ENCODE results near the gene TRIP13. TPM values are rescaled to one million over a fixed set of nuclear protein-coding genes. Genes with fewer than 3 reads are reported as not detected.

Gene TRIP13
- total RNA-seq, 1 donor from 2014 or later, result 3.9 TPM

DNA sequence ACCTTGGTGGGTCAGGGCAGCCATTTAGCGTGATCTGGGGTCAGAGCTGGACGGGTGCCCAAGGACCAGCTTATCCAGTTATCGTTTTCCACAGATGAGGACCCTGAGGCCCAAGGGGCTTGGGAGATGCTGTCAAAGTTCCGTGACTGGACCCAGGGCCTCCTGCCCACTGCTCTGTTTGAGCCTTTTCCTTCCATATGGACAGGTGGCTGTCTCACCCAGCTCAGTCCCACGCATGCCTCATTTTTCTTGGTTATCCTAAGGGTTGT lies 56.5 kb downstream of the TRIP13 start:
- Mint-ChIP-seq H3K27ac (ENCODE audit: unreplicated experiment) (no peak overlapping the region), H3K4me3 (ENCODE audit: unreplicated experiment) (no peak overlapping the region), H3K4me1 (ENCODE audit: low read depth, unreplicated experiment) (peaks cover 10% of the 10 kb centered on the region)

GRCh38 chr5:949815-950560 lies 57.3 kb downstream of the TRIP13 start:
- Mint-ChIP-seq H3K4me3 (ENCODE audit: unreplicated experiment) (no peak overlapping the region), H3K27me3 (ENCODE audit: unreplicated experiment) (no peaks in the 10 kb centered on the region), H3K9me3 (ENCODE audit: unreplicated experiment) (peaks cover 6% of the 10 kb centered on the region), H3K27ac (ENCODE audit: unreplicated experiment) (no peak overlapping the region), H3K4me1 (ENCODE audit: low read depth, unreplicated experiment) (peaks cover 10% of the 10 kb centered on the region), H3K36me3 (ENCODE audit: unreplicated experiment) (peaks cover 11% of the 10 kb centered on the region)
- no peak for DNase-seq
- TF ChIP-seq, protein P1, sequence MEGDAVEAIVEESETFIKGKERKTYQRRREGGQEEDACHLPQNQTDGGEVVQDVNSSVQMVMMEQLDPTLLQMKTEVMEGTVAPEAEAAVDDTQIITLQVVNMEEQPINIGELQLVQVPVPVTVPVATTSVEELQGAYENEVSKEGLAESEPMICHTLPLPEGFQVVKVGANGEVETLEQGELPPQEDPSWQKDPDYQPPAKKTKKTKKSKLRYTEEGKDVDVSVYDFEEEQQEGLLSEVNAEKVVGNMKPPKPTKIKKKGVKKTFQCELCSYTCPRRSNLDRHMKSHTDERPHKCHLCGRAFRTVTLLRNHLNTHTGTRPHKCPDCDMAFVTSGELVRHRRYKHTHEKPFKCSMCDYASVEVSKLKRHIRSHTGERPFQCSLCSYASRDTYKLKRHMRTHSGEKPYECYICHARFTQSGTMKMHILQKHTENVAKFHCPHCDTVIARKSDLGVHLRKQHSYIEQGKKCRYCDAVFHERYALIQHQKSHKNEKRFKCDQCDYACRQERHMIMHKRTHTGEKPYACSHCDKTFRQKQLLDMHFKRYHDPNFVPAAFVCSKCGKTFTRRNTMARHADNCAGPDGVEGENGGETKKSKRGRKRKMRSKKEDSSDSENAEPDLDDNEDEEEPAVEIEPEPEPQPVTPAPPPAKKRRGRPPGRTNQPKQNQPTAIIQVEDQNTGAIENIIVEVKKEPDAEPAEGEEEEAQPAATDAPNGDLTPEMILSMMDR (IDR thresholded peaks at IDR 0.05; ENCODE audit: partially characterized antibody, unreplicated experiment), result no peak

More for the DNA sequence above, 56.5 kb downstream of the TRIP13 start:
- Mint-ChIP-seq H3K36me3 (ENCODE audit: unreplicated experiment) (peaks cover 14% of the 10 kb centered on the region), H3K27me3 (ENCODE audit: unreplicated experiment) (peaks cover 2% of the 10 kb centered on the region), H3K9me3 (ENCODE audit: unreplicated experiment) (peaks cover 12% of the 10 kb centered on the region)
- TF ChIP-seq, protein P1 (IDR thresholded peaks at IDR 0.05; ENCODE audit: partially characterized antibody, unreplicated experiment), result no peak
- DNase-seq, result no peak

- TF ChIP-seq, protein P1 (IDR thresholded peaks at IDR 0.05; ENCODE audit: partially characterized antibody, unreplicated experiment), result no peak
- Mint-ChIP-seq H3K27ac (ENCODE audit: unreplicated experiment) (no peak overlapping the region), H3K4me3 (ENCODE audit: unreplicated experiment) (no peak overlapping the region), H3K9me3 (ENCODE audit: unreplicated experiment) (peaks cover 5% of the 10 kb centered on the region), H3K4me1 (ENCODE audit: low read depth, unreplicated experiment) (peaks cover 6% of the 10 kb centered on the region), H3K36me3 (ENCODE audit: unreplicated experiment) (peaks cover 11% of the 10 kb centered on the region), H3K27me3 (ENCODE audit: unreplicated experiment) (peaks cover 2% of the 10 kb centered on the region)
- no peak for DNase-seq
Measured at GRCh38 chr5:951940-952596, 59.4 kb downstream of the TRIP13 start.

DNA sequence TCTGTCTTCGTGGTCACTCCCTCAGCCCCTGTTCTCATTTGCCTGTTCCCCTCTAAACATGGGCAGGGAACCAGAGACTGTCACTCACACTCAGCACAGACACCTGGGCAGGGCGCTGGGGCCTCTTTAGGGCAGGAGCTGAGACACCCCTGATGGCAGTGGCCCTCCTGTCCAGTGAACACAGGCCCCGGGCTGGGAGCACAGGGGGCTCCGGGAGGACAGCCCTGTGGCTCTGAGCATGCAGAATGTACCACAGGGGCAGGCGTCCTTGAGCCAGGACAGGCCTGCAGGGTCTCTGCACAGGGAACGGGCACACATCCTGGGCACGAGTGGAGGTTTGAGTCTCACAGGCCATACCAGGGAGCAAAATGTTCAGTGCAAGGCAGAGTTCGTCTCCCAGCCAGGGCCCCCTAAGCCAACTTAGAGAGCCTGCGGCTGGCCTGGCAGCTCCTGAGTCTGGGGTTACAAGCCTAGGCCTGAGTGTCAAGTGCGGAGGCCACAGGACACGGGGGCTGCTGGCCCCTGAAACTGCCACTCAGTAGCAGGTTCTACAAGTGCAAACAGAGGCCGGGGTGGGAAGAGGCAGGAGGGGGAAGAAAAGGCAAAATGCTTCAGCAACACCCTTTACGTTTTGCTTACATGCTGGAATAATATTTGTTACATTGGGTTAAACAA lies 60.0 kb downstream of the TRIP13 start:
- Mint-ChIP-seq H3K27me3 (ENCODE audit: unreplicated experiment) (peaks cover 2% of the 10 kb centered on the region), H3K9me3 (ENCODE audit: unreplicated experiment) (peaks cover 5% of the 10 kb centered on the region), H3K27ac (ENCODE audit: unreplicated experiment) (no peak overlapping the region), H3K36me3 (ENCODE audit: unreplicated experiment) (peaks cover 11% of the 10 kb centered on the region), H3K4me3 (ENCODE audit: unreplicated experiment) (no peak overlapping the region), H3K4me1 (ENCODE audit: low read depth, unreplicated experiment) (peaks cover 6% of the 10 kb centered on the region)
- DNase-seq, result no peak
- TF ChIP-seq, protein P1 (IDR thresholded peaks at IDR 0.05; ENCODE audit: partially characterized antibody, unreplicated experiment), result no peak

Measured in glutamatergic neuron (in vitro differentiated cells).